ENCODE results near the gene ABCC9. TPM values are rescaled to one million over a fixed set of nuclear protein-coding genes. Genes with fewer than 3 reads are reported as not detected.

The ABCC9 gene
- total RNA-seq, 1 donor from 2014 or later: 2.8 TPM

GRCh38 chr12:21828136-21828775, 113.0 kb downstream of the ABCC9 start:
- Mint-ChIP-seq H3K4me1 (no peaks in the 10 kb centered on the region), H3K36me3 (ENCODE audit: low read depth) (no peaks in the 10 kb centered on the region), H3K4me3 (no peak overlapping the region), H3K9me3 (peaks cover 2% of the 10 kb centered on the region), H3K27ac (ENCODE audit: unreplicated experiment) (no peak overlapping the region), H3K27me3 (ENCODE audit: low read depth) (peaks cover 26% of the 10 kb centered on the region)
- DNase-seq (ENCODE audit: low read depth, low spot score): no peak
- TF ChIP-seq CTCF (conservative IDR thresholded peaks at IDR 0.05): no peak

- Mint-ChIP-seq H3K27me3 (ENCODE audit: low read depth) (peaks cover 24% of the 10 kb centered on the region), H3K4me1 (no peaks in the 10 kb centered on the region), H3K9me3 (no peaks in the 10 kb centered on the region), H3K27ac (ENCODE audit: unreplicated experiment) (no peak overlapping the region), H3K36me3 (ENCODE audit: low read depth) (no peaks in the 10 kb centered on the region), H3K4me3 (no peak overlapping the region)
- no peak for TF ChIP-seq CTCF (conservative IDR thresholded peaks at IDR 0.05)
- DNase-seq (ENCODE audit: low read depth, low spot score): no peak
Measured at GRCh38 chr12:21827083-21827482, 114.1 kb downstream of the ABCC9 start.

- no peak for DNase-seq (ENCODE audit: low read depth, low spot score)
- Mint-ChIP-seq H3K27ac (ENCODE audit: unreplicated experiment) (no peak overlapping the region), H3K9me3 (no peaks in the 10 kb centered on the region), H3K4me3 (no peak overlapping the region), H3K4me1 (no peaks in the 10 kb centered on the region), H3K36me3 (ENCODE audit: low read depth) (no peaks in the 10 kb centered on the region), H3K27me3 (ENCODE audit: low read depth) (peaks cover 23% of the 10 kb centered on the region)
- TF ChIP-seq CTCF (conservative IDR thresholded peaks at IDR 0.05): no peak
Measured at GRCh38 chr12:21826618-21826910, 114.7 kb downstream of the ABCC9 start.

GRCh38 chr12:21825886-21826617, 115.2 kb downstream of the ABCC9 start:
- Mint-ChIP-seq H3K27ac (ENCODE audit: unreplicated experiment) (no peak overlapping the region), H3K4me3 (no peak overlapping the region), H3K27me3 (ENCODE audit: low read depth) (peaks cover 19% of the 10 kb centered on the region), H3K9me3 (no peaks in the 10 kb centered on the region), H3K4me1 (no peaks in the 10 kb centered on the region), H3K36me3 (ENCODE audit: low read depth) (no peaks in the 10 kb centered on the region)
- TF ChIP-seq CTCF (conservative IDR thresholded peaks at IDR 0.05): no peak
- DNase-seq (ENCODE audit: low read depth, low spot score): no peak

GRCh38 chr12:21823581-21823980, 117.6 kb downstream of the ABCC9 start:
- no peak for TF ChIP-seq CTCF (conservative IDR thresholded peaks at IDR 0.05)
- Mint-ChIP-seq H3K9me3 (no peaks in the 10 kb centered on the region), H3K4me1 (peaks cover 6% of the 10 kb centered on the region), H3K36me3 (ENCODE audit: low read depth) (no peaks in the 10 kb centered on the region), H3K27ac (ENCODE audit: unreplicated experiment) (no peak overlapping the region), H3K27me3 (ENCODE audit: low read depth) (peaks cover 28% of the 10 kb centered on the region), H3K4me3 (no peak overlapping the region)
- DNase-seq (ENCODE audit: low read depth, low spot score): no peak

Measured in neural crest cell (in vitro differentiated cells).